ENCODE measurements around the gene TSPYL2.

TSPYL2 gene

GRCh38 chrX:53071064-53071463 lies 11.1 kb upstream of the TSPYL2 start:
- Histone ChIP-seq H3K4me1 (ENCODE audit: control insufficient read depth in 1 of 2, insufficient read depth in 2 of 2, low read length in 2 of 2) (no peaks in the 10 kb centered on the region), H3K4me3 (ENCODE audit: low read depth in 1 of 2, low read length in 2 of 2) (no peak overlapping the region), H3K27me3 (ENCODE audit: low read depth, low read length) (no peaks in the 10 kb centered on the region), H3K9me3 (ENCODE audit: control insufficient read depth in 1 of 2, low read length in 2 of 2) (no peaks in the 10 kb centered on the region), H3K27ac (ENCODE audit: low read length) (no peak overlapping the region), H3K36me3 (ENCODE audit: control insufficient read depth in 1 of 2, insufficient read depth in 2 of 2, low read length in 2 of 2) (no peaks in the 10 kb centered on the region)

- Histone ChIP-seq H3K4me1 (ENCODE audit: control insufficient read depth in 1 of 2, insufficient read depth in 2 of 2, low read length in 2 of 2) (no peaks in the 10 kb centered on the region), H3K4me3 (ENCODE audit: low read depth in 1 of 2, low read length in 2 of 2) (peak overlapping the region; percentile 54 to 65), H3K27ac (ENCODE audit: low read length) (peak overlapping the region; percentile 56), H3K9me3 (ENCODE audit: control insufficient read depth in 1 of 2, low read length in 2 of 2) (no peaks in the 10 kb centered on the region), H3K27me3 (ENCODE audit: low read depth, low read length) (no peaks in the 10 kb centered on the region), H3K36me3 (ENCODE audit: control insufficient read depth in 1 of 2, insufficient read depth in 2 of 2, low read length in 2 of 2) (no peaks in the 10 kb centered on the region)
Observed at GRCh38 chrX:53071604-53072417, 10.4 kb upstream of the TSPYL2 start.

GRCh38 chrX:53072418-53073114 lies 9.6 kb upstream of the TSPYL2 start:
- Histone ChIP-seq H3K4me1 (ENCODE audit: control insufficient read depth in 1 of 2, insufficient read depth in 2 of 2, low read length in 2 of 2) (no peaks in the 10 kb centered on the region), H3K27ac (ENCODE audit: low read length) (peak overlapping the region; percentile 56), H3K4me3 (ENCODE audit: low read depth in 1 of 2, low read length in 2 of 2) (no peak overlapping the region), H3K36me3 (ENCODE audit: control insufficient read depth in 1 of 2, insufficient read depth in 2 of 2, low read length in 2 of 2) (no peaks in the 10 kb centered on the region), H3K27me3 (ENCODE audit: low read depth, low read length) (no peaks in the 10 kb centered on the region), H3K9me3 (ENCODE audit: control insufficient read depth in 1 of 2, low read length in 2 of 2) (no peaks in the 10 kb centered on the region)

GRCh38 chrX:53073115-53073586 lies 9.0 kb upstream of the TSPYL2 start:
- H3K9me3 ChIP-seq (ENCODE audit: control insufficient read depth in 1 of 2, low read length in 2 of 2), result no peaks in the 10 kb centered on the region
- no peaks in the 10 kb centered on the region for H3K4me1 ChIP-seq (ENCODE audit: control insufficient read depth in 1 of 2, insufficient read depth in 2 of 2, low read length in 2 of 2)
- no peak overlapping the region for H3K4me3 ChIP-seq (ENCODE audit: low read depth in 1 of 2, low read length in 2 of 2)
- H3K36me3 ChIP-seq (ENCODE audit: control insufficient read depth in 1 of 2, insufficient read depth in 2 of 2, low read length in 2 of 2), result no peaks in the 10 kb centered on the region
- H3K27ac ChIP-seq (ENCODE audit: low read length), result no peak overlapping the region
- no peaks in the 10 kb centered on the region for H3K27me3 ChIP-seq (ENCODE audit: low read depth, low read length)

- Histone ChIP-seq H3K36me3 (ENCODE audit: control insufficient read depth in 1 of 2, insufficient read depth in 2 of 2, low read length in 2 of 2) (no peaks in the 10 kb centered on the region), H3K27me3 (ENCODE audit: low read depth, low read length) (no peaks in the 10 kb centered on the region), H3K27ac (ENCODE audit: low read length) (no peak overlapping the region), H3K4me1 (ENCODE audit: control insufficient read depth in 1 of 2, insufficient read depth in 2 of 2, low read length in 2 of 2) (no peaks in the 10 kb centered on the region), H3K9me3 (ENCODE audit: control insufficient read depth in 1 of 2, low read length in 2 of 2) (no peaks in the 10 kb centered on the region), H3K4me3 (ENCODE audit: low read depth in 1 of 2, low read length in 2 of 2) (no peak overlapping the region)
Observed at GRCh38 chrX:53075011-53075410, 7.2 kb upstream of the TSPYL2 start.

- H3K4me3 ChIP-seq (ENCODE audit: low read depth in 1 of 2, low read length in 2 of 2), result no peak overlapping the region
- no peaks in the 10 kb centered on the region for H3K9me3 ChIP-seq (ENCODE audit: control insufficient read depth in 1 of 2, low read length in 2 of 2)
- H3K4me1 ChIP-seq (ENCODE audit: control insufficient read depth in 1 of 2, insufficient read depth in 2 of 2, low read length in 2 of 2), result no peaks in the 10 kb centered on the region
- no peak overlapping the region for H3K27ac ChIP-seq (ENCODE audit: low read length)
- no peaks in the 10 kb centered on the region for H3K27me3 ChIP-seq (ENCODE audit: low read depth, low read length)
- H3K36me3 ChIP-seq (ENCODE audit: control insufficient read depth in 1 of 2, insufficient read depth in 2 of 2, low read length in 2 of 2), result no peaks in the 10 kb centered on the region
Observed at GRCh38 chrX:53076671-53077070, 5.5 kb upstream of the TSPYL2 start.

- H3K27me3 ChIP-seq (ENCODE audit: low read depth, low read length), result no peaks in the 10 kb centered on the region
- no peak overlapping the region for H3K4me3 ChIP-seq (ENCODE audit: low read depth in 1 of 2, low read length in 2 of 2)
- H3K27ac ChIP-seq (ENCODE audit: low read length), result no peak overlapping the region
- no peaks in the 10 kb centered on the region for H3K9me3 ChIP-seq (ENCODE audit: control insufficient read depth in 1 of 2, low read length in 2 of 2)
- no peaks in the 10 kb centered on the region for H3K4me1 ChIP-seq (ENCODE audit: control insufficient read depth in 1 of 2, insufficient read depth in 2 of 2, low read length in 2 of 2)
- H3K36me3 ChIP-seq (ENCODE audit: control insufficient read depth in 1 of 2, insufficient read depth in 2 of 2, low read length in 2 of 2), result no peaks in the 10 kb centered on the region
Observed at GRCh38 chrX:53077207-53078197, 4.7 kb upstream of the TSPYL2 start.

GRCh38 chrX:53078943-53079342 lies 3.2 kb upstream of the TSPYL2 start:
- H3K4me1 ChIP-seq (ENCODE audit: control insufficient read depth in 1 of 2, insufficient read depth in 2 of 2, low read length in 2 of 2), result peaks cover 0 to 2% of the 10 kb centered on the region in 2 donors
- H3K9me3 ChIP-seq (ENCODE audit: control insufficient read depth in 1 of 2, low read length in 2 of 2), result no peaks in the 10 kb centered on the region
- H3K36me3 ChIP-seq (ENCODE audit: control insufficient read depth in 1 of 2, insufficient read depth in 2 of 2, low read length in 2 of 2), result no peaks in the 10 kb centered on the region
- no peak overlapping the region for H3K4me3 ChIP-seq (ENCODE audit: low read depth in 1 of 2, low read length in 2 of 2)
- H3K27ac ChIP-seq (ENCODE audit: low read length), result no peak overlapping the region
- no peaks in the 10 kb centered on the region for H3K27me3 ChIP-seq (ENCODE audit: low read depth, low read length)

- H3K27ac ChIP-seq (ENCODE audit: low read length), result peak overlapping the region; percentile 60
Observed at GRCh38 chrX:53080628-53081580, 1.3 kb upstream of the TSPYL2 start.

More at GRCh38 chrX:53080628-53081580, 1.3 kb upstream of the TSPYL2 start:
- peaks cover 10 to 13% of the 10 kb centered on the region in 2 donors for H3K36me3 ChIP-seq (ENCODE audit: control insufficient read depth in 1 of 2, insufficient read depth in 2 of 2, low read length in 2 of 2)
- H3K4me1 ChIP-seq (ENCODE audit: control insufficient read depth in 1 of 2, insufficient read depth in 2 of 2, low read length in 2 of 2), result peaks cover 0 to 15% of the 10 kb centered on the region in 2 donors
- no peaks in the 10 kb centered on the region for H3K27me3 ChIP-seq (ENCODE audit: low read depth, low read length)
- no peaks in the 10 kb centered on the region for H3K9me3 ChIP-seq (ENCODE audit: control insufficient read depth in 1 of 2, low read length in 2 of 2)
- no peak overlapping the region for H3K4me3 ChIP-seq (ENCODE audit: low read depth in 1 of 2, low read length in 2 of 2)
